Fibroblast of pulmonary artery (primary cell): ENCODE results near the gene EZH1.
A peak's percentile ranks its signal among the peaks of the same experiment; 100 is the strongest.
"Not testable (repeated sequence)": the region's sequence is repeated elsewhere in the genome, so short reads cannot be mapped to it uniquely, and the experiment has no call there.

Source experiments
- DNase-seq: peaks from one replicate; pipeline ENCODE4 v3.0.0-alpha.2; 2010; ENCODE audit warnings: low read depth
- H3K4me3 ChIP-seq: replicated peaks from 2 replicates; pipeline ENCODE4 v1.5.1; 2011; ENCODE audit warnings: low read depth, mild to moderate bottlenecking, control low read depth, low read length, moderate library complexity
- TF ChIP-seq, protein P1 (sequence below): IDR thresholded peaks from 2 replicates; pipeline ENCODE4 v1.5.1; 2011; ENCODE audit warnings: mild to moderate bottlenecking, control low read depth, low read length, inconsistent platforms; ENCODE audit errors: missing control alignments

Gene EZH1

DNA sequence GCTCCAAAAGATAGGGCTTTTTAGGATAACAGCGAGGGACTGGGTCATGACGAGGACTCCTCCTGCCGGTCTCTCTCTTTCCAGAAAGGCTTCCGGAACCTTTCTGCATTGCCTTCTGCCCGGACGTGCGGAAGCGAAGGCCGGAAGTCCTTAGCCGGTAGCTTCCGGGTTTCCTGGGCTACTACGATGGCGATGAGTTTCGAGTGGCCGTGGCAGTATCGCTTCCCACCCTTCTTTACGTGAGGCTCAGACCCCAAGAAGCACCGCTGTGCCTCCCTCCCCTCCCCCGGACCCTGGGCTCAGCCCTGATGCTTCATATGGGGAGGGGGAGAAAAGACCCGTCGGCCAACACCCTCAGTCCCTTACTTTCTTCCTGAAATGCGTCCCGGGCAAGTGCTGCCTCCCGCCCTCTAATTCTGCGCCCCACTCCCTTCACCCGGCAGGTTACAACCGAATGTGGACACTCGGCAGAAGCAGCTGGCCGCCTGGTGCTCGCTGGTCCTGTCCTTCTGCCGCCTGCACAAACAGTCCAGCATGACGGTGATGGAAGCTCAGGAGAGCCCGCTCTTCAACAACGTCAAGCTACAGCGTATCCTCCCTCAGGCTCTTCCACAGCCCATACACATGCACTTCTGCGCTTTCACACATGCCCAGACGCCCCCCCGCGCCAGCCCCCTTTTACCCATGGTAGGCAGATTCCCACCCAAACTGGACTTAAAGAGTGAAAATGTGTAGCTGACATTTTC lies 28.6 kb upstream of the EZH1 start, which contains the start of gene VPS25:
VPS25 (plus strand) TSS at position 160 of the 746 bp plus-strand sequence; CDS start at position 187, 27 bp downstream.
- DNase-seq = peak; percentile 88
- H3K4me3 ChIP-seq = peak within 1 kb of the TSS; percentile 95
- TF ChIP-seq, protein P1, sequence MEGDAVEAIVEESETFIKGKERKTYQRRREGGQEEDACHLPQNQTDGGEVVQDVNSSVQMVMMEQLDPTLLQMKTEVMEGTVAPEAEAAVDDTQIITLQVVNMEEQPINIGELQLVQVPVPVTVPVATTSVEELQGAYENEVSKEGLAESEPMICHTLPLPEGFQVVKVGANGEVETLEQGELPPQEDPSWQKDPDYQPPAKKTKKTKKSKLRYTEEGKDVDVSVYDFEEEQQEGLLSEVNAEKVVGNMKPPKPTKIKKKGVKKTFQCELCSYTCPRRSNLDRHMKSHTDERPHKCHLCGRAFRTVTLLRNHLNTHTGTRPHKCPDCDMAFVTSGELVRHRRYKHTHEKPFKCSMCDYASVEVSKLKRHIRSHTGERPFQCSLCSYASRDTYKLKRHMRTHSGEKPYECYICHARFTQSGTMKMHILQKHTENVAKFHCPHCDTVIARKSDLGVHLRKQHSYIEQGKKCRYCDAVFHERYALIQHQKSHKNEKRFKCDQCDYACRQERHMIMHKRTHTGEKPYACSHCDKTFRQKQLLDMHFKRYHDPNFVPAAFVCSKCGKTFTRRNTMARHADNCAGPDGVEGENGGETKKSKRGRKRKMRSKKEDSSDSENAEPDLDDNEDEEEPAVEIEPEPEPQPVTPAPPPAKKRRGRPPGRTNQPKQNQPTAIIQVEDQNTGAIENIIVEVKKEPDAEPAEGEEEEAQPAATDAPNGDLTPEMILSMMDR = peak; percentile 15

DNA sequence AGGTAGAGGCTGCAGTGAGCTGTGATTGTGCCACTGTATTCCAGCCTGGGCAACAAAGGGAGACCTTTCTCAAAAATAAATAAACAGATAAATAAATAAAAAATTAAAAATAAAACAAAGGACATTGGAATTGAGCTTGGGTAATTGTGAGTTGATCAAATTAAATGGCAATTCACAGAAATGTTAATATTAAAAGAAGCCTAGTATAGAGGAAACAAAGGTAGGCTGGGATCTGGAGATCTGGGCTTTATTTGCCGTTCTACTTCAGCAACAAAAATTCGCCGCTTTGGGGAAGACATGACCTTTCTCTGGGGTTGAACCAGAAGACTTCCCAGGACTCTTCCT lies 28.1 kb upstream of the EZH1 start:
- DNase-seq = no peak
- TF ChIP-seq, protein P1 = no peak
- peak overlapping the region; percentile 95 for H3K4me3 ChIP-seq

DNA sequence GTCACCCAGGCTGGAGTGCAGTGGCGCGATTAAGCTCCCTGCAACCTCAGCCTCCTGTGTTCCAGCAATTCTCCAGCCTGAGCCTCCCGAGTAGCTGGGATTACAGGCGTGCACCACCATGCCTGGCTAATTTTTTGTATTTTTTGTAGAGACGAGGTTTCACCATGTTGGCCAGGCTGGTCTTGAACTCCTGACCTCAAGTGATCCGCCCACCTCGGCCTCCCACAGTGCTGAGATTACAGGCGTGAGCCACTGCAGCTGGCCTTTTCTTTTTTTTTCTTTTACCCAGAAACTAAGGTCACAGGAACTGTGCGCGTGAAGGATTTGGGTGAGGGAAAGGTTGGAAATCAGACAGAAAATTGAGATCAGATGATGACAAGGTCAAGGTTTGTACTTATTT lies 25.1 kb upstream of the EZH1 start:
- DNase-seq, H3K4me3 ChIP-seq: not testable (repeated sequence)

DNA sequence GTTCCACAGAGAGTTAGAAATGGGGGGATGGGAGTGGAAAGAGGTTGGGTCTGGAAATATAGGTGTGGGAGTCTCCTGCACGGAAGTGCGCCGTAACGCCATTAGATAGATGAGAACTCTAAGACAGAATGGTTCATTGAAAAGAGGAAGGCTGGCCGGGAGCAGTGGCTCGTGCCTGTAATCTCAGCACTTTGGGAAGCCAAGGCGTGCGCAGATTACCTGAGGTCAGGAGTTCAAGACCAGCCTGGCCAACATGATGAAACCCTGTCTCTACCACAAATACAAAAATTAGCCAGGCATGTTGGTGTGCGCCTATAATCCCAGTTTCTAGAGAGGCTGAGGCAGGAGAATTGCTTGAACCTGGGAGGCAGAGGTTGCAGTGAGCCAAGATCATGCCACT lies 23.2 kb upstream of the EZH1 start:
- H3K4me3 ChIP-seq, DNase-seq: not testable (repeated sequence)

DNA sequence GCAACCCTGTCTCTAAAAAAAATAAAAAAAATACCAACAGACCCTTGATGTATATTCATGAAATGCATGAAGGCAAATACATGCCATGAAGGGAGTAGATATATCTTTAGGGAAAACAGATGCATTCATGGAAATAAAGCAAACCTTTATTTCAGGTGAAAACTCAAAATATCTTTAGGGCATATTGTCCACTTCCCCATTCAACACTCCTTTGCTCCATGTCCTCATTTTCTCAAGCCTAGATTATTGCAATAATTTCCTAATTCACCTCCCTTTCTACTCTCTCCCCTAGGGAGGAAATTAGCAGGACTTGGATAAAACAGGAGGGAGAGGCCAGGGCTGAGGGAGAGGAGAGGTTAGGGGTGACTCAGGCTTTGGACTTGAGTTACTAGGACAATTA lies 22.7 kb upstream of the EZH1 start:
- no peak for DNase-seq
- TF ChIP-seq, protein P1 = no peak
- no peak overlapping the region for H3K4me3 ChIP-seq

DNA sequence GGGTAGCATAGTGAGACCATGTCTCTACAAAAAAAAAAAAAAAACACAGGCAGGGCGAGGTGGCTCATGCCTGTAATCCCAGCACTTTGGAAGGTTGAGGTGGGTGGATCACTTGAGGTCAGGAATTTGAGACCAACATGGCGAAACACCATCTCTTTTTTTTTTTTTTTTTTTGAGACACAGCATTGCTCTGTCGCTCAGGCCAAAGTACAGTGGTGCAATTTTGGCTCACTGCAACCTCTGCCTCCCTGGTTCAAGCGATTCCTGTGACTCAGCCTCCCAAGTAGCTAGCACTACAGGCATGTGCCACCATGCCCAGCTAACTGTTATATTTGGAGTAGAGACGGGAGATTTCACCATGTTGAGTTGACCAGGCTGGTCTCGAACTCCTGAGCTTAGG lies 21.3 kb upstream of the EZH1 start:
- H3K4me3 ChIP-seq = no peak overlapping the region
- DNase-seq = no peak
- TF ChIP-seq, protein P1 = no peak

DNA sequence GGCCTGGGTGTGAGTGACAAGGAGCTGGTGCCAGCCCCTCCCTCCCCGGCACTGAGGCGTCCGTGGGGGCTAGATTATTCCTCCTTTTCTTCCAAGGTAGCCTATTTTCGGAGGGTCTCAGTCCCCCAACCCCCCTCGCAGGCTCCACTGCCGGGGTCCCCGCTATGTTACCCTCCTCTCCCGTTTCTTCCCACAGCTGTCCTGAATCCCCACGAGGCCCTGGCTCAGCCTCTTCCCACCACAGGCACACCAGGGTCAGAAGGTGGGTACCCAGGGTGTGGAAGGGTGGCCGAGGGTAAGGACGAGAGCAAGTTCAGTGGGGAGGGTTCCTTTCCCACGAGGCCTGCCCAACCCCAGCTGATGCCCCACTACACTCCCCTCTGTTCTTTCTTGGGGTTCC lies 16.8 kb upstream of the EZH1 start:
- TF ChIP-seq, protein P1 = no peak
- no peak for DNase-seq
- peak overlapping the region; percentile 44 for H3K4me3 ChIP-seq

DNA sequence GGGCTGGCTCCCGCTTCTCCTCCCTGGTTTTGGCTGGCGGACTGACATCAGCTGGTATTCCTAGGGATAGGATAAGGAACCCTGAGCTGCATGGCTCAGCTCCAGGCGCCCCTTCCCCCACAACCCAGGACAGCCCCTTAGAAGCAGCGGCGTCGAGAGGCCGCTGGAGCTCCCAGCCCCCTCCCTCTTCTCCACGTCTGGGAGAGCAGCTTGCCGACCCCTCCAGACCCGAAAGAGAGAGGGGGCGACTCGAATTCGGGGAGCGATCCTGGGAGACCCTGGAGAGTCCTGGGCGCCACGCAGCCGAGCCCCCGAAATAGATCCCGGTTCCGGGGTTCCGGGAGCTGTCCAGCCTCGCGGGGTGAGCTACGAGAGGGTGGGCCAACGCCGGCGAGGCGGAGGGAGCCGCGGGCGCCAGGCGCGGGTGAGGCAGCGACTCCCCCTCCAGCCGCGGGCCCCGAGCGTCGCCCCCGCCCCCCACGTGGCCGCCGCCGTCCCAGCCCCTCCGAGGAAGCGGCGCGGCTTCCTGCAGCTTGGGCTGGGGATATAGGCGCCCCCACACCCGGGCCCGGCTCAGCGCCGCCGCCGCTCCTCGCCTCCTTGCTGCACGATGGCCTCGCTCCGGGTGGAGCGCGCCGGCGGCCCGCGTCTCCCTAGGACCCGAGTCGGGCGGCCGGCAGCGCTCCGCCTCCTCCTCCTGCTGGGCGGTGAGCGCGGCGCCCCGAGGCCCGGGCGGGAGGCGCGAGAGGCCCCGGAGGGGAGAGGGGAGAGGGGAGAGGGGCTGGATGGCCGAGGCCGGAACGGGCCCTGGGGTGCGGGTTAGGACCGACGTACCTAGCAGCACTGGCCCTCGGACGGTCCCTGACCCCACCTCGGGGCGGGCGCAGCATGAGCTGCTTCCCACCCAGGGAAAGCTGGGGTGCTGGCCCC lies 16.1 kb upstream of the EZH1 start, which contains the start of gene RAMP2:
RAMP2 (plus strand) TSS at position 576 of the 930 bp plus-strand sequence; CDS start at position 611, 35 bp downstream.
- no peak for DNase-seq
- H3K4me3 ChIP-seq = peak within 1 kb of the TSS; percentile 44
- TF ChIP-seq, protein P1 = no peak
